Endothelial cell of umbilical vein (primary cell): ENCODE data around the gene NF1.
"Not testable (repeated sequence)": the region's sequence is repeated elsewhere in the genome, so short reads cannot be mapped to it uniquely, and the experiment has no call there.

Experiments
- EZH2 ChIP-seq: IDR thresholded peaks from 2 replicates; pipeline ENCODE4 v1.6.1; 2012; ENCODE audit warnings: borderline replicate concordance, low read depth, mild to moderate bottlenecking, moderate library complexity, low read length, inconsistent platforms; ENCODE audit not compliant: severe bottlenecking
- GATA2 ChIP-seq: IDR thresholded peaks from 2 replicates; pipeline ENCODE4 v1.7.0; 2011; ENCODE audit warnings: low read depth, mild to moderate bottlenecking, moderate library complexity, mixed read lengths, low read length; ENCODE audit not compliant: insufficient read length, insufficient read depth
- MYC ChIP-seq: IDR thresholded peaks from one replicate; pipeline ENCODE4 v1.6.1; 2011; ENCODE audit warnings: mild to moderate bottlenecking, low read depth, low read length
- POLR2A ChIP-seq: IDR thresholded peaks from 2 replicates; pipeline ENCODE4 v1.6.1; 2012; ENCODE audit warnings: low read depth, mild to moderate bottlenecking, control low read depth, low read length
- POLR2AphosphoS5 ChIP-seq: IDR thresholded peaks from 2 replicates; pipeline ENCODE4 v1.6.1; 2012; ENCODE audit warnings: low read depth, mild to moderate bottlenecking, control low read depth, low read length, moderate library complexity; ENCODE audit not compliant: insufficient read depth
- TF ChIP-seq, protein P1 (sequence below), 2 donors: IDR thresholded peaks; 1 replicate in 1 of 2; 2 replicates in 1 of 2; pipeline ENCODE4 v1.5.1; 2011; ENCODE audit warnings: low read length in 2 of 2, mild to moderate bottlenecking in 2 of 2, moderate library complexity in 2 of 2, control low read depth in 1 of 2, inconsistent platforms in 1 of 2, low read depth in 1 of 2; ENCODE audit not compliant: insufficient read depth in 1 of 2; ENCODE audit errors: extremely low read depth in 1 of 2

DNA sequence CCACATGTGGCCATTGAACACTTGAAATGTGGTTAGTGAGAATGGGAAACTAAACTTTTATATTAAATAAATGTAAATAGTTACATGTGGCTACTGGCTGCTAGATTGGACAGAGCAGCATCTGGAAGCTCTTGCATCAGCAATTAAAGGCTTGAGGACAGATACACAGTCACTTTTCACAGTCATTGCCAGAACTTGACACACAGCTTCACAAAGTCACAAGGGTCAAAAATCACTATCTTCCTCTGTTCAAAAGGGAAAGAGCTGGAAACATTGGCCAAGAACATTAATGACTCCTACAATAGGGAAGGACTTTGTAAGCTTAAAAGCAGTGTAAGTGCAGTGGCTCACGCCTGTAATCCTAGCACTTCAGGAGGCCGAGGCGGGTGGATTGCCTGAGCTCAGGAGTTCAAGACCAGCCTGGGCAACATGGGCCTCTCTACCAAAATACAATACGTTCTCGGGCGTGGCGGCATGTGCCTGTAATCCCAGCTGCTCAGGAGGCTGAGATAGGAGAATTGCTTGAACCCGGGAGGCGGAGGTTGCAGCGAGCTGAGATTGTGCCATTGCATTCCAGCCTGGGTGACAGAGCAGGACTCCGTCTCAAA is 288.0 kb downstream of the NF1 start:
- TF ChIP-seq, protein P1, sequence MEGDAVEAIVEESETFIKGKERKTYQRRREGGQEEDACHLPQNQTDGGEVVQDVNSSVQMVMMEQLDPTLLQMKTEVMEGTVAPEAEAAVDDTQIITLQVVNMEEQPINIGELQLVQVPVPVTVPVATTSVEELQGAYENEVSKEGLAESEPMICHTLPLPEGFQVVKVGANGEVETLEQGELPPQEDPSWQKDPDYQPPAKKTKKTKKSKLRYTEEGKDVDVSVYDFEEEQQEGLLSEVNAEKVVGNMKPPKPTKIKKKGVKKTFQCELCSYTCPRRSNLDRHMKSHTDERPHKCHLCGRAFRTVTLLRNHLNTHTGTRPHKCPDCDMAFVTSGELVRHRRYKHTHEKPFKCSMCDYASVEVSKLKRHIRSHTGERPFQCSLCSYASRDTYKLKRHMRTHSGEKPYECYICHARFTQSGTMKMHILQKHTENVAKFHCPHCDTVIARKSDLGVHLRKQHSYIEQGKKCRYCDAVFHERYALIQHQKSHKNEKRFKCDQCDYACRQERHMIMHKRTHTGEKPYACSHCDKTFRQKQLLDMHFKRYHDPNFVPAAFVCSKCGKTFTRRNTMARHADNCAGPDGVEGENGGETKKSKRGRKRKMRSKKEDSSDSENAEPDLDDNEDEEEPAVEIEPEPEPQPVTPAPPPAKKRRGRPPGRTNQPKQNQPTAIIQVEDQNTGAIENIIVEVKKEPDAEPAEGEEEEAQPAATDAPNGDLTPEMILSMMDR (IDR thresholded peaks at IDR 0.05; ENCODE audit: extremely low read depth in 1 of 2, insufficient read depth in 1 of 2, low read depth in 1 of 2, low read length in 2 of 2) = not testable (repeated sequence)
- TF ChIP-seq POLR2AphosphoS5, EZH2, MYC, GATA2, POLR2A: not testable (repeated sequence)
